Measurements from ENCODE around the gene UBLCP1. TPM values are rescaled to one million over a fixed set of nuclear protein-coding genes. Genes with fewer than 3 reads are reported as not detected.
"Not testable (repeated sequence)": the region's sequence is repeated elsewhere in the genome, so short reads cannot be mapped to it uniquely, and the experiment has no call there.

Gene UBLCP1
- polyA plus RNA-seq, 1 donor = 25.4 TPM

DNA sequence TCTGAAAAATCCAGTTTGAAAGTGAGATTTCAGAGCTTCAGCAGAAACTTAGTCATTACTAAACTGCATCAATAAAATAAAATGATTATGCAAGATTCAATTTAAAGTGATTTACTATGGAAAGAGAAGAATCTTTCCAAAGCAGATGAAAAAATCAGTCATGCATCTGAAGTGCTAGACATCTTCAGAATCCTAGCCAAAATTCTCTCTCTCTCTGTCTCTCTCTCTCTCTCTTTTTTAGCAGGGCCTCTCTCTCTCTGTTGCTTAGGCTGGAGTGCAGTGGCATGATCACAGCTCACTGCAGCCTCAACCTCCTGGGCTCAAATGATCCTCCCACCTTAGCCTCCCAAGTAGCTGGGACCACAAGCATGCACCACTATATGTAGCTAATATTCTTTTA lies 18.2 kb upstream of the UBLCP1 start:
- H3K27ac ChIP-seq (ENCODE audit: low read length) = no peak overlapping the region
- no peaks in the 10 kb centered on the region for H3K9me3 ChIP-seq (ENCODE audit: control insufficient read depth, low read depth, low read length)
- H3K27me3 ChIP-seq (ENCODE audit: control insufficient read depth, insufficient read depth, low read length) = peaks cover 15% of the 10 kb centered on the region
- no peaks in the 10 kb centered on the region for H3K4me1 ChIP-seq (ENCODE audit: control insufficient read depth, insufficient read depth, low read length)
- DNase-seq = no peak
- H3K4me3 ChIP-seq (ENCODE audit: low read length) = no peak overlapping the region
- H3K36me3 ChIP-seq (ENCODE audit: control insufficient read depth, insufficient read depth, low read length) = no peaks in the 10 kb centered on the region

DNA sequence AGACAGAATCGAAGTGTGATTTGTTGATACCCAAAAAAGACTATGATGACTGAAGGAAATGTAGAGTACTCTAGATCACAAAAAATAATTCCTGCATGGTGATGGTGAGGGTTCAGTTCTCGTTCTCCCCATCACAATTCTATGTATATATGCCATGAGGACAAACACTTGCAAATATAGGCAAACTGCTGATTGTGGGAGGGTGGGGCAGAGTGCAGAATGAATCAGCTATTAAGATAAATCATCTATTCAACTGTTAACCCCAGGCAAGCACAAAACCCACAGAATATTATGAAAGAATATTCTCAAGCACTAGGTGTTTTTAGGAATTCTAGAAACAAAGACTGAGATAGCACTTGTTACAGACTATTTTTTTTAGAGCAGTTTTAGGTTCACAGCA lies 13.9 kb upstream of the UBLCP1 start:
- Histone ChIP-seq H3K27me3 (ENCODE audit: control insufficient read depth, insufficient read depth, low read length) (peaks cover 15% of the 10 kb centered on the region), H3K4me1 (ENCODE audit: control insufficient read depth, insufficient read depth, low read length) (no peaks in the 10 kb centered on the region), H3K9me3 (ENCODE audit: control insufficient read depth, low read depth, low read length) (no peaks in the 10 kb centered on the region), H3K4me3 (ENCODE audit: low read length) (no peak overlapping the region), H3K36me3 (ENCODE audit: control insufficient read depth, insufficient read depth, low read length) (no peaks in the 10 kb centered on the region), H3K27ac (ENCODE audit: low read length) (no peak overlapping the region)
- no peak for DNase-seq
- 100% methylated on average over 1 of the region's 2 CpGs for WGBS (ENCODE audit: insufficient coverage, low lambda C conversion rate)

- no peak overlapping the region for H3K4me3 ChIP-seq (ENCODE audit: low read length)
- H3K27me3 ChIP-seq (ENCODE audit: control insufficient read depth, insufficient read depth, low read length) = peaks cover 9% of the 10 kb centered on the region
- H3K27ac ChIP-seq (ENCODE audit: low read length) = no peak overlapping the region
- no peaks in the 10 kb centered on the region for H3K36me3 ChIP-seq (ENCODE audit: control insufficient read depth, insufficient read depth, low read length)
- no peak for DNase-seq
- no peaks in the 10 kb centered on the region for H3K4me1 ChIP-seq (ENCODE audit: control insufficient read depth, insufficient read depth, low read length)
- no CpG with 5 or more reads among the region's 1 CpG for WGBS (ENCODE audit: insufficient coverage, low lambda C conversion rate)
- H3K9me3 ChIP-seq (ENCODE audit: control insufficient read depth, low read depth, low read length) = no peaks in the 10 kb centered on the region
Observed at GRCh38 chr5:159252195-159252594, 10.9 kb upstream of the UBLCP1 start.

DNA sequence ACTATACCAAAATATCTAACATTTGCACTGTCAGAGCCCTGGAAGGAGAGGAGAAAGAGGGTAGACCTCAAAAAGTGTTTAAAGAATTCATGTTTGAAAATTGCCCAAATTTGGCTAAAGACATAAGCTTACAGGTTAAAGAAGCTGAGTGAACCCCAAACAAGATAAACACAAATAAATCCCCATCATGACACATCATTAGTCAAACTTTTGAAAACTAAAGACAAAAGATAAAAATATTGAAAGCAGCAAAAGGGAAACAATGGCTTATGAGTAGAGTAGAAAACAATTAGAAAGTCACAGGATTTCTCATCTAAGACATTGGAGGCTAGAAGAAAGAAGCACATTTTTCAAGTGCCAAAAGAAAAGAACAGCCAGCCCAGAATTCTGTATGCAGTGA lies 6.1 kb upstream of the UBLCP1 start:
- H3K9me3 ChIP-seq (ENCODE audit: control insufficient read depth, low read depth, low read length) = no peaks in the 10 kb centered on the region
- peaks cover 6% of the 10 kb centered on the region for H3K27me3 ChIP-seq (ENCODE audit: control insufficient read depth, insufficient read depth, low read length)
- DNase-seq = no peak
- no peak overlapping the region for H3K4me3 ChIP-seq (ENCODE audit: low read length)
- peaks cover 6% of the 10 kb centered on the region for H3K4me1 ChIP-seq (ENCODE audit: control insufficient read depth, insufficient read depth, low read length)
- no peaks in the 10 kb centered on the region for H3K36me3 ChIP-seq (ENCODE audit: control insufficient read depth, insufficient read depth, low read length)
- H3K27ac ChIP-seq (ENCODE audit: low read length) = no peak overlapping the region

GRCh38 chr5:159257629-159258283 lies 5.3 kb upstream of the UBLCP1 start:
- no peaks in the 10 kb centered on the region for H3K9me3 ChIP-seq (ENCODE audit: control insufficient read depth, low read depth, low read length)
- peak; percentile 35 to 75 for DNase-seq
- H3K27me3 ChIP-seq (ENCODE audit: control insufficient read depth, insufficient read depth, low read length) = peaks cover 6% of the 10 kb centered on the region
- H3K36me3 ChIP-seq (ENCODE audit: control insufficient read depth, insufficient read depth, low read length) = no peaks in the 10 kb centered on the region
- H3K4me1 ChIP-seq (ENCODE audit: control insufficient read depth, insufficient read depth, low read length) = peaks cover 6% of the 10 kb centered on the region
- no peak overlapping the region for H3K4me3 ChIP-seq (ENCODE audit: low read length)
- no peak overlapping the region for H3K27ac ChIP-seq (ENCODE audit: low read length)
- WGBS (ENCODE audit: insufficient coverage, low lambda C conversion rate) = 83% methylated on average over 1 of the region's 6 CpGs

DNA sequence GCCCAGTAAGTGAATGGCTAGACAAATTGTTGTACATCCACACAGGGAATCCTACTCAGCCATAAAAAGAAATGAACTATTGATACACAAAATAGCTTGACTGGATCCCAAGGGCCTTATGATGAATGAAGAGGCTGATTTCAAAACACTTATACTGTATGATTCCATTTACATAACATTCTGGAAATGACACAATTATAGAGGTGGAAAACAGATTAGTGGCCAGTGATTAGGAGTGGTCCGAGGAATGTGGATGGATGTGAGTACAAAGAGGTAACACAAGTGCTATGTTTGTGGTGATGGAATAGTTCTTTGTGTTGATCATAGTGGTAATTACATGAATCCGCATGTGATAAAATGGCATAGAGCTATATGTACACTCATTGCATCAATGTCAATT lies 4.7 kb upstream of the UBLCP1 start:
- no peaks in the 10 kb centered on the region for H3K36me3 ChIP-seq (ENCODE audit: control insufficient read depth, insufficient read depth, low read length)
- no peak overlapping the region for H3K27ac ChIP-seq (ENCODE audit: low read length)

GRCh38 chr5:159260212-159260611 lies 2.9 kb upstream of the UBLCP1 start:
- not testable (repeated sequence) for H3K9me3 ChIP-seq (ENCODE audit: control insufficient read depth, low read depth, low read length); H3K27ac ChIP-seq (ENCODE audit: low read length); H3K4me1 ChIP-seq (ENCODE audit: control insufficient read depth, insufficient read depth, low read length); H3K4me3 ChIP-seq (ENCODE audit: low read length); DNase-seq; H3K36me3 ChIP-seq (ENCODE audit: control insufficient read depth, insufficient read depth, low read length); H3K27me3 ChIP-seq (ENCODE audit: control insufficient read depth, insufficient read depth, low read length)
- WGBS (ENCODE audit: insufficient coverage, low lambda C conversion rate) = no CpG with 5 or more reads among the region's 4 CpGs

More for the DNA sequence above, 4.7 kb upstream of the UBLCP1 start:
- peaks cover 6% of the 10 kb centered on the region for H3K27me3 ChIP-seq (ENCODE audit: control insufficient read depth, insufficient read depth, low read length)
- no peak for DNase-seq
- peaks cover 6% of the 10 kb centered on the region for H3K4me1 ChIP-seq (ENCODE audit: control insufficient read depth, insufficient read depth, low read length)
- no peak overlapping the region for H3K4me3 ChIP-seq (ENCODE audit: low read length)
- 100% methylated on average over 1 of the region's 2 CpGs for WGBS (ENCODE audit: insufficient coverage, low lambda C conversion rate)
- H3K9me3 ChIP-seq (ENCODE audit: control insufficient read depth, low read depth, low read length) = no peaks in the 10 kb centered on the region

- WGBS (ENCODE audit: insufficient coverage, low lambda C conversion rate) = no CpG with 5 or more reads among the region's 10 CpGs
- Histone ChIP-seq H3K4me1 (ENCODE audit: control insufficient read depth, insufficient read depth, low read length) (peaks cover 5% of the 10 kb centered on the region), H3K9me3 (ENCODE audit: control insufficient read depth, low read depth, low read length) (peaks cover 4% of the 10 kb centered on the region), H3K36me3 (ENCODE audit: control insufficient read depth, insufficient read depth, low read length) (no peaks in the 10 kb centered on the region), H3K27me3 (ENCODE audit: control insufficient read depth, insufficient read depth, low read length) (peaks cover 2% of the 10 kb centered on the region), H3K4me3 (ENCODE audit: low read length) (peak overlapping the region; percentile 89), H3K27ac (ENCODE audit: low read length) (peak overlapping the region; percentile 91)
- peak in 1 of 2 donors; percentile 15 for DNase-seq
Observed at GRCh38 chr5:159262472-159262858, 625 bp upstream of the UBLCP1 start.

GRCh38 chr5:159263569-159263905 lies 447 bp downstream of the UBLCP1 start:
- H3K36me3 ChIP-seq (ENCODE audit: control insufficient read depth, insufficient read depth, low read length) = peaks cover 3% of the 10 kb centered on the region
- no peaks in the 10 kb centered on the region for H3K4me1 ChIP-seq (ENCODE audit: control insufficient read depth, insufficient read depth, low read length)
- peak overlapping the region; percentile 91 for H3K27ac ChIP-seq (ENCODE audit: low read length)
- peak overlapping the region; percentile 89 for H3K4me3 ChIP-seq (ENCODE audit: low read length)
- no CpG with 5 or more reads among the region's 10 CpGs for WGBS (ENCODE audit: insufficient coverage, low lambda C conversion rate)
- no peak for DNase-seq
- no peaks in the 10 kb centered on the region for H3K27me3 ChIP-seq (ENCODE audit: control insufficient read depth, insufficient read depth, low read length)
- peaks cover 4% of the 10 kb centered on the region for H3K9me3 ChIP-seq (ENCODE audit: control insufficient read depth, low read depth, low read length)

- no CpG with 5 or more reads among the region's 2 CpGs for WGBS (ENCODE audit: insufficient coverage, low lambda C conversion rate)
- not testable (repeated sequence) for H3K27me3 ChIP-seq (ENCODE audit: control insufficient read depth, insufficient read depth, low read length); H3K9me3 ChIP-seq (ENCODE audit: control insufficient read depth, low read depth, low read length); H3K4me1 ChIP-seq (ENCODE audit: control insufficient read depth, insufficient read depth, low read length); H3K4me3 ChIP-seq (ENCODE audit: low read length); H3K27ac ChIP-seq (ENCODE audit: low read length); DNase-seq
- peaks cover 12% of the 10 kb centered on the region for H3K36me3 ChIP-seq (ENCODE audit: control insufficient read depth, insufficient read depth, low read length)
Observed at GRCh38 chr5:159266764-159267163, 3.7 kb downstream of the UBLCP1 start.

DNA sequence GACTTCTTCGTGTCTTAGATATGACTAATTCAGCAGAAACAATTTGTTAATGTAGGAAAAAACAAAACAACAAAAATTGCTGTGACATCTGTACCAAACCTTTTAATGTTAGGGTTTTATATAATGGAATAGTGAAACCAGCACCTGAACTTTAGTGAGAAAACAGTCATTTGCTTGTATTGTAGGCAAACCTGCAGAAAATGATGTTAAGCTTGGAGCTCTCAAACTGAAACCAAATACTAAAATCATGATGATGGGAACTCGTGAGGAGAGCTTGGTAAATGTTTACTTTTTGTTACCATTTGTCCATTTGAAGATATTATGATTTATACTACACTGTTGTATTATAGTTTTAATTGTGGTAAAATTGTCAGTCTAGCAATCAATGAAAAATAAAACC lies 6.6 kb downstream of the UBLCP1 start:
- peaks cover 4% of the 10 kb centered on the region for H3K9me3 ChIP-seq (ENCODE audit: control insufficient read depth, low read depth, low read length)
- H3K27ac ChIP-seq (ENCODE audit: low read length) = no peak overlapping the region
- peaks cover 22% of the 10 kb centered on the region for H3K36me3 ChIP-seq (ENCODE audit: control insufficient read depth, insufficient read depth, low read length)
- WGBS (ENCODE audit: insufficient coverage, low lambda C conversion rate) = 100% methylated on average over 1 of the region's 2 CpGs
- no peak overlapping the region for H3K4me3 ChIP-seq (ENCODE audit: low read length)
- no peaks in the 10 kb centered on the region for H3K4me1 ChIP-seq (ENCODE audit: control insufficient read depth, insufficient read depth, low read length)
- H3K27me3 ChIP-seq (ENCODE audit: control insufficient read depth, insufficient read depth, low read length) = no peaks in the 10 kb centered on the region
- no peak for DNase-seq

All from large intestine (tissue), 3 donors.